ENCODE measurements around the gene JAGN1.

JAGN1 gene

DNA sequence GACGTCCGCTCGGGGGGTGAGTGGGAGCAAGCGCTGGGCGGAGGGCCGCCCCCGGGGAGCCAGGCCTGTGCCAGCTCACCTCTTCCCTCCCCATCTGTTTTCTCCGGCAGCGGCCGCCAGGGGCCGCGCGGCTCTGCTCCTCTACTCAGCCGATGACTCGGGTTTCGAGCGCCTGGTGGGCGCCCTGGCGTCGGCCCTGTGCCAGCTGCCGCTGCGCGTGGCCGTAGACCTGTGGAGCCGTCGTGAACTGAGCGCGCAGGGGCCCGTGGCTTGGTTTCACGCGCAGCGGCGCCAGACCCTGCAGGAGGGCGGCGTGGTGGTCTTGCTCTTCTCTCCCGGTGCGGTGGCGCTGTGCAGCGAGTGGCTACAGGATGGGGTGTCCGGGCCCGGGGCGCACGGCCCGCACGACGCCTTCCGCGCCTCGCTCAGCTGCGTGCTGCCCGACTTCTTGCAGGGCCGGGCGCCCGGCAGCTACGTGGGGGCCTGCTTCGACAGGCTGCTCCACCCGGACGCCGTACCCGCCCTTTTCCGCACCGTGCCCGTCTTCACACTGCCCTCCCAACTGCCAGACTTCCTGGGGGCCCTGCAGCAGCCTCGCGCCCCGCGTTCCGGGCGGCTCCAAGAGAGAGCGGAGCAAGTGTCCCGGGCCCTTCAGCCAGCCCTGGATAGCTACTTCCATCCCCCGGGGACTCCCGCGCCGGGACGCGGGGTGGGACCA, 42.6 kb downstream of the JAGN1 start:
- Histone ChIP-seq H3K27me3 (ENCODE audit: insufficient read depth, poor library complexity, severe bottlenecking) (no peaks in the 10 kb centered on the region), H3K9me3 (ENCODE audit: severe bottlenecking) (no peaks in the 10 kb centered on the region), H3K27ac (ENCODE audit: poor library complexity, severe bottlenecking) (peak overlapping the region; percentile 83), H3K36me3 (ENCODE audit: low read depth) (peaks cover 28% of the 10 kb centered on the region), H3K4me3 (ENCODE audit: severe bottlenecking) (peak overlapping the region; percentile 58), H3K4me1 (ENCODE audit: insufficient read depth, poor library complexity, severe bottlenecking) (peaks cover 15% of the 10 kb centered on the region)
- peak; percentile 69 for ATAC-seq (ENCODE audit: low read depth)
- peak; percentile 78 for DNase-seq (ENCODE audit: low spot score)
- TF ChIP-seq, protein P1, sequence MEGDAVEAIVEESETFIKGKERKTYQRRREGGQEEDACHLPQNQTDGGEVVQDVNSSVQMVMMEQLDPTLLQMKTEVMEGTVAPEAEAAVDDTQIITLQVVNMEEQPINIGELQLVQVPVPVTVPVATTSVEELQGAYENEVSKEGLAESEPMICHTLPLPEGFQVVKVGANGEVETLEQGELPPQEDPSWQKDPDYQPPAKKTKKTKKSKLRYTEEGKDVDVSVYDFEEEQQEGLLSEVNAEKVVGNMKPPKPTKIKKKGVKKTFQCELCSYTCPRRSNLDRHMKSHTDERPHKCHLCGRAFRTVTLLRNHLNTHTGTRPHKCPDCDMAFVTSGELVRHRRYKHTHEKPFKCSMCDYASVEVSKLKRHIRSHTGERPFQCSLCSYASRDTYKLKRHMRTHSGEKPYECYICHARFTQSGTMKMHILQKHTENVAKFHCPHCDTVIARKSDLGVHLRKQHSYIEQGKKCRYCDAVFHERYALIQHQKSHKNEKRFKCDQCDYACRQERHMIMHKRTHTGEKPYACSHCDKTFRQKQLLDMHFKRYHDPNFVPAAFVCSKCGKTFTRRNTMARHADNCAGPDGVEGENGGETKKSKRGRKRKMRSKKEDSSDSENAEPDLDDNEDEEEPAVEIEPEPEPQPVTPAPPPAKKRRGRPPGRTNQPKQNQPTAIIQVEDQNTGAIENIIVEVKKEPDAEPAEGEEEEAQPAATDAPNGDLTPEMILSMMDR (IDR thresholded peaks at IDR 0.05; ENCODE audit: poor library complexity, severe bottlenecking): peak; percentile 89

DNA sequence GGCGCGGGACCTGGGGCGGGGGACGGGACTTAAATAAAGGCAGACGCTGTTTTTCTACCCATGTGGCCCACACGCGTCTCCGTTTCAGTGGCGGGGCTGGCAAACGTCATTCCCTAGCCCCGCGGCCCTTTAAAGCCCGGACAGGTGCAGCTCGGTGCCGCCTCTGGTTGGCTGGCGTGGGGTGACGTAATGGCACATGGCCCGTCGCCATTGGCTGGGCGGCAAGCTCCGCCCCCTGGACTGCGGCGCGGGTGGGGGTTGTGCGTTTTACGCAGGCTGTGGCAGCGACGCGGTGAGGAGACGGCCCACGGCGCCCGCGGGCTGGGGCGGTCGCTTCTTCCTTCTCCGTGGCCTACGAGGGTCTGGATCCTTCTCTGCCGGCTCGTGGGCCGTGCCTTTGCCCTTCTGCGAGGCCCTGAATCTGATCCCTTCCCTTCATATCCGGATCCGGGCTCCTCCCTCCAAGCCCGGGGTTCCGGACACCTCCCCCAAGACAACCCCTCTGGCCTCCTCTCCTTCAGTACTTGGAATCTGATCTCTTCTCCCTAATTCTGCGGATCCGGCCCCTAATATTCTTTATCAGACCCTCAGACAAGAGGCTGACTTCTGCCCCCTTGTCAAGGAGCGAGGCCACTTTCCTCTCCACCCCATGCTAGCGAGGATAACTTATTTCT, 43.3 kb downstream of the JAGN1 start, which contains the start of gene CRELD1:
TSS of gene CRELD1 (plus strand) at position 274 of the 674 bp plus-strand sequence. CDS start 605 bp downstream, outside the sequence.
- peak within 1 kb of the TSS; percentile 58 for H3K4me3 ChIP-seq (ENCODE audit: severe bottlenecking)
- H3K27me3 ChIP-seq (ENCODE audit: insufficient read depth, poor library complexity, severe bottlenecking): no peaks in the 10 kb centered on the region
- H3K4me1 ChIP-seq (ENCODE audit: insufficient read depth, poor library complexity, severe bottlenecking): peaks cover 15% of the 10 kb centered on the region
- ATAC-seq (ENCODE audit: low read depth): peak; percentile 83
- DNase-seq (ENCODE audit: low spot score): peak; percentile 97
- TF ChIP-seq, protein P1 (IDR thresholded peaks at IDR 0.05; ENCODE audit: poor library complexity, severe bottlenecking): no peak
- peaks cover 28% of the 10 kb centered on the region for H3K36me3 ChIP-seq (ENCODE audit: low read depth)
- H3K9me3 ChIP-seq (ENCODE audit: severe bottlenecking): no peaks in the 10 kb centered on the region
- H3K27ac ChIP-seq (ENCODE audit: poor library complexity, severe bottlenecking): peak within 1 kb of the TSS; percentile 83

DNA sequence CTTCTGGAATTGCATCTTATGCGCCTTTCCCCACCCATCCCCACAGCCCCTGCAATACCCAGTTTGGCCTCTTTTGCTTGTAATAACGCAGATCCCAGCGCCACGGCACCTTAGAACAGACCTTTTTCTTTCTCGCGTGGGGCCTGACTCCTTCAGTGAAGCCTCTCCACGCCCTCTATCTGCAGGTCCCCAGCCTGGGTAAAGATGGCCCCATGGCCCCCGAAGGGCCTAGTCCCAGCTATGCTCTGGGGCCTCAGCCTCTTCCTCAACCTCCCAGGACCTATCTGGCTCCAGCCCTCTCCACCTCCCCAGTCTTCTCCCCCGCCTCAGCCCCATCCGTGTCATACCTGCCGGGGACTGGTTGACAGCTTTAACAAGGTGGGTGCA, 43.8 kb downstream of the JAGN1 start:
- Histone ChIP-seq H3K27ac (ENCODE audit: poor library complexity, severe bottlenecking) (peak overlapping the region; percentile 83), H3K4me1 (ENCODE audit: insufficient read depth, poor library complexity, severe bottlenecking) (peaks cover 15% of the 10 kb centered on the region), H3K27me3 (ENCODE audit: insufficient read depth, poor library complexity, severe bottlenecking) (no peaks in the 10 kb centered on the region), H3K4me3 (ENCODE audit: severe bottlenecking) (peak overlapping the region; percentile 58), H3K36me3 (ENCODE audit: low read depth) (peaks cover 28% of the 10 kb centered on the region), H3K9me3 (ENCODE audit: severe bottlenecking) (no peaks in the 10 kb centered on the region)
- ATAC-seq (ENCODE audit: low read depth): no peak
- TF ChIP-seq, protein P1 (IDR thresholded peaks at IDR 0.05; ENCODE audit: poor library complexity, severe bottlenecking): peak; percentile 13
- DNase-seq (ENCODE audit: low spot score): no peak

DNA sequence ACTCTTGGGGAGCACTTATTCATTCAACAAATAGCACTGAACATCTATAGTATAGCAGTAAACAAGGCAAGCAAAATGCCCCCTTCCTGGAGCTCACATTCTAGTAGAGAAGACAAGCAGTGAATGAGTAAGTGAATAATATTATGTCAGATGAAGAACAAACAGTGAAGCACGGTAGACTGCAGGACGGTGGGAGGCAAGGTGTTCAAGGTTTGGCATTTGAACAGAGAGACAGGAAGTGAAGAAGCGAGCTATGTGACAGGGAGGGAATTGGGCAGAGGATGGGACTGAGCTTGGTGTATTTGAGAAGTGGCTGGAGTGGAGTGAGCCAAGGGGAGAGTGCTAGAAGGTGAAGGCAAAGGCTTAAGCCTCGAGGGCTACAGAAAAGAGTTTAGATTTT, 44.6 kb downstream of the JAGN1 start:
- ATAC-seq (ENCODE audit: low read depth) (no peak), DNase-seq (ENCODE audit: low spot score) (no peak)
- peaks cover 28% of the 10 kb centered on the region for H3K36me3 ChIP-seq (ENCODE audit: low read depth)
- TF ChIP-seq, protein P1 (IDR thresholded peaks at IDR 0.05; ENCODE audit: poor library complexity, severe bottlenecking): no peak
- H3K4me1 ChIP-seq (ENCODE audit: insufficient read depth, poor library complexity, severe bottlenecking): peaks cover 15% of the 10 kb centered on the region
- no peaks in the 10 kb centered on the region for H3K27me3 ChIP-seq (ENCODE audit: insufficient read depth, poor library complexity, severe bottlenecking)
- H3K4me3 ChIP-seq (ENCODE audit: severe bottlenecking): peak overlapping the region; percentile 58
- H3K27ac ChIP-seq (ENCODE audit: poor library complexity, severe bottlenecking): peak overlapping the region; percentile 83
- no peaks in the 10 kb centered on the region for H3K9me3 ChIP-seq (ENCODE audit: severe bottlenecking)
